ENCODE data around the gene STMN3.

STMN3 gene

DNA sequence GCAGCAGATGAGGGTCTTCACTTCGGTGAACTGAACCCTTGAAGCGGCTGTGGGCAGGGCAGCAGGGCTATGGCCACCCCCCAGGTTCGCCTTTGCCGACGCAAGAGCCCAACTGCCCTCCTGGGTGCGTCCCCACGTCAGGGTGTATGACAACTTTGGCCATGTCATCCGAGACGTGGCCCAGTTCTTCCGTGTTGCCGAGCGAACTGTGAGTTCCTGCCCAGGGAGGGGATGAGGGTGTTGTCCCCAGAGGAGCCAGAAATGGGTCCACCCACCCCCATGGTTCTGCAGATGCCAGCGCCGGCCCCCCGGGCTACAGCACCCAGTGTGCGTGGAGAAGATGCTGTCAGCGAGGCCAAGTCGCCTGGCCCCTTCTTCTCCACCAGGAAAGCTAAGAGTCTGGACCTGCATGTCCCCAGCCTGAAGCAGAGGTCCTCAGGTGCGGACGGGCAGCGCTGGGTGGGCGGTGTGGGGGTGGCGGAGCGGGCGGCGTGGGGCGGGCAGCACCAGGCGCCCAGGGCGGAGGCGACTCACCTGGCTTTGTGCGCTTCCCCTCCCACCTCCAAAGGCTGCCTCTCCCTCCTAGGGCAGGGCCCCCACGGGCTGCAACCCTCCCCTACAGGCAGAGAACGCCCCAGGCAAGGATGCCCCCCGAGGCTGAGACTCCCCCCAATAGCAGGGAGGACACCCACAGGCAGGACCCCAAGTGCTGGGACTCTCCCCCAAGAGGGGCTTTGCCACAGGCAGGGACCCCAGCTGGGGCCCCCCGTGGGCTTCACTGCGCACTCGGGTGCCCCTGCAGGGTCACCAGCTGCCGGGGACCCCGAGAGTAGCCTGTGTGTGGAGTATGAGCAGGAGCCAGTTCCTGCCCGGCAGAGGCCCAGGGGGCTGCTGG, 37.0 kb upstream of the STMN3 start:
- H2AFZ ChIP-seq (ENCODE audit: low read depth, low read length, severe bottlenecking): no peak overlapping the region
- H3K9me2 ChIP-seq (replicated peaks; ENCODE audit: insufficient read depth, low read length): no peaks in the 10 kb centered on the region
- H3K9me3 ChIP-seq (ENCODE audit: insufficient read depth, low read length): no peaks in the 10 kb centered on the region
- H3K9ac ChIP-seq (ENCODE audit: low read length): no peak overlapping the region
- H3K27ac ChIP-seq (ENCODE audit: low read depth, low read length): no peak overlapping the region
- no peak overlapping the region for H3K4me3 ChIP-seq (ENCODE audit: insufficient read depth, low read length, poor library complexity, severe bottlenecking)
- H3K27me3 ChIP-seq (ENCODE audit: low read length): no peaks in the 10 kb centered on the region
- no peak for TF ChIP-seq EZH2phosphoT487 (conservative IDR thresholded peaks at IDR 0.05; ENCODE audit: low read length)
- TF ChIP-seq, protein P1, sequence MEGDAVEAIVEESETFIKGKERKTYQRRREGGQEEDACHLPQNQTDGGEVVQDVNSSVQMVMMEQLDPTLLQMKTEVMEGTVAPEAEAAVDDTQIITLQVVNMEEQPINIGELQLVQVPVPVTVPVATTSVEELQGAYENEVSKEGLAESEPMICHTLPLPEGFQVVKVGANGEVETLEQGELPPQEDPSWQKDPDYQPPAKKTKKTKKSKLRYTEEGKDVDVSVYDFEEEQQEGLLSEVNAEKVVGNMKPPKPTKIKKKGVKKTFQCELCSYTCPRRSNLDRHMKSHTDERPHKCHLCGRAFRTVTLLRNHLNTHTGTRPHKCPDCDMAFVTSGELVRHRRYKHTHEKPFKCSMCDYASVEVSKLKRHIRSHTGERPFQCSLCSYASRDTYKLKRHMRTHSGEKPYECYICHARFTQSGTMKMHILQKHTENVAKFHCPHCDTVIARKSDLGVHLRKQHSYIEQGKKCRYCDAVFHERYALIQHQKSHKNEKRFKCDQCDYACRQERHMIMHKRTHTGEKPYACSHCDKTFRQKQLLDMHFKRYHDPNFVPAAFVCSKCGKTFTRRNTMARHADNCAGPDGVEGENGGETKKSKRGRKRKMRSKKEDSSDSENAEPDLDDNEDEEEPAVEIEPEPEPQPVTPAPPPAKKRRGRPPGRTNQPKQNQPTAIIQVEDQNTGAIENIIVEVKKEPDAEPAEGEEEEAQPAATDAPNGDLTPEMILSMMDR (IDR thresholded peaks at IDR 0.05; ENCODE audit: insufficient read depth, low read length, poor library complexity, severe bottlenecking): no peak
- H3F3A ChIP-seq (ENCODE audit: insufficient read depth): no peaks in the 10 kb centered on the region
- no peak overlapping the region for H3K4me2 ChIP-seq (ENCODE audit: low read depth, low read length, poor library complexity, severe bottlenecking)
- H3K79me2 ChIP-seq (ENCODE audit: insufficient read depth, low read length): no peaks in the 10 kb centered on the region
- no peaks in the 10 kb centered on the region for H3K36me3 ChIP-seq (ENCODE audit: low read length)
- H4K20me1 ChIP-seq (ENCODE audit: low read depth, low read length): no peaks in the 10 kb centered on the region

DNA sequence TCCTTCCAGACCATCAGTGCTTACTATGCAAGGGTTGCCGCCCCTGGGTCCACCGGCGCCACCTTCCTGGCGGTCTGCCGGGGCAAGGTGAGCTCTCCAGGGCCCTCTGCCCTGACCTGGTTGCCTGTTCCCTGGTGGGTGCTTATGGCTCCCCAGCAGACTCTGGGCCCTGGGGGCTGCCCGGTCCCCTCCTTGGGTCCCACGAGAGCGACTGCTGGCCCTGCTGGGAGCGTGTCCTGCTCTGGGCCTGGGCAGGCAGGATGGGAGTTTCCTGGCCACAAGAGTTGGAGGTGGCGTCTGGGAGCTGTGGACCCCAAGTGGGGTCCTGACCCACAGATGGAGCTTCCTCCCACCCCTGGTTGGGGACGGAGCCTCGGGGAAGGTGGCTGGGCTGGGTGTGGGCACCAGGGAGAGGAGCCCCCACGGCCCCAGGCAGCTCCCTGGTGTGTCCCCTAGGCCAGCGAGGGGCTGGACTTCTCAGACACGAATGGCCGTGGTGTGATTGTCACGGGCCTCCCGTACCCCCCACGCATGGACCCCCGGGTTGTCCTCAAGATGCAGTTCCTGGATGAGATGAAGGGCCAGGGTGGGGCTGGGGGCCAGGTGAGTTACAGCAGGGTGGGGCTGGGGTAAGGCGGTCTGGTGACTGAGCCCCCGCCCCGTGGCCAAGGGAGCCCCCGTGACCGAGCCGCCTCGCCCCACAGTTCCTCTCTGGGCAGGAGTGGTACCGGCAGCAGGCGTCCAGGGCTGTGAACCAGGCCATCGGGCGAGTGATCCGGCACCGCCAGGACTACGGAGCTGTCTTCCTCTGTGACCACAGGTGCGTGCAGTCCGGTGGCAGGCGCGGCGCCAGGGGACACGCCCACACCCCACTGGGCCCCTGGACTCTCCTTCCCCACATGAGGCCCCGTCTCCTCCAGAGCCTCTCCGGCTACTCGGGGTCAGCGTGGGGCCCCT, 36.1 kb upstream of the STMN3 start:
- H3K27me3 ChIP-seq (ENCODE audit: low read length): no peaks in the 10 kb centered on the region
- no peaks in the 10 kb centered on the region for H3F3A ChIP-seq (ENCODE audit: insufficient read depth)
- H3K9ac ChIP-seq (ENCODE audit: low read length): no peak overlapping the region
- H2AFZ ChIP-seq (ENCODE audit: low read depth, low read length, severe bottlenecking): no peak overlapping the region
- no peak overlapping the region for H3K27ac ChIP-seq (ENCODE audit: low read depth, low read length)
- H3K9me3 ChIP-seq (ENCODE audit: insufficient read depth, low read length): no peaks in the 10 kb centered on the region
- no peak overlapping the region for H3K4me3 ChIP-seq (ENCODE audit: insufficient read depth, low read length, poor library complexity, severe bottlenecking)
- no peaks in the 10 kb centered on the region for H3K36me3 ChIP-seq (ENCODE audit: low read length)
- H3K79me2 ChIP-seq (ENCODE audit: insufficient read depth, low read length): no peaks in the 10 kb centered on the region
- no peak for TF ChIP-seq EZH2phosphoT487 (conservative IDR thresholded peaks at IDR 0.05; ENCODE audit: low read length)
- TF ChIP-seq, protein P1 (IDR thresholded peaks at IDR 0.05; ENCODE audit: insufficient read depth, low read length, poor library complexity, severe bottlenecking): no peak
- H4K20me1 ChIP-seq (ENCODE audit: low read depth, low read length): no peaks in the 10 kb centered on the region
- no peak overlapping the region for H3K4me2 ChIP-seq (ENCODE audit: low read depth, low read length, poor library complexity, severe bottlenecking)
- no peaks in the 10 kb centered on the region for H3K9me2 ChIP-seq (replicated peaks; ENCODE audit: insufficient read depth, low read length)

DNA sequence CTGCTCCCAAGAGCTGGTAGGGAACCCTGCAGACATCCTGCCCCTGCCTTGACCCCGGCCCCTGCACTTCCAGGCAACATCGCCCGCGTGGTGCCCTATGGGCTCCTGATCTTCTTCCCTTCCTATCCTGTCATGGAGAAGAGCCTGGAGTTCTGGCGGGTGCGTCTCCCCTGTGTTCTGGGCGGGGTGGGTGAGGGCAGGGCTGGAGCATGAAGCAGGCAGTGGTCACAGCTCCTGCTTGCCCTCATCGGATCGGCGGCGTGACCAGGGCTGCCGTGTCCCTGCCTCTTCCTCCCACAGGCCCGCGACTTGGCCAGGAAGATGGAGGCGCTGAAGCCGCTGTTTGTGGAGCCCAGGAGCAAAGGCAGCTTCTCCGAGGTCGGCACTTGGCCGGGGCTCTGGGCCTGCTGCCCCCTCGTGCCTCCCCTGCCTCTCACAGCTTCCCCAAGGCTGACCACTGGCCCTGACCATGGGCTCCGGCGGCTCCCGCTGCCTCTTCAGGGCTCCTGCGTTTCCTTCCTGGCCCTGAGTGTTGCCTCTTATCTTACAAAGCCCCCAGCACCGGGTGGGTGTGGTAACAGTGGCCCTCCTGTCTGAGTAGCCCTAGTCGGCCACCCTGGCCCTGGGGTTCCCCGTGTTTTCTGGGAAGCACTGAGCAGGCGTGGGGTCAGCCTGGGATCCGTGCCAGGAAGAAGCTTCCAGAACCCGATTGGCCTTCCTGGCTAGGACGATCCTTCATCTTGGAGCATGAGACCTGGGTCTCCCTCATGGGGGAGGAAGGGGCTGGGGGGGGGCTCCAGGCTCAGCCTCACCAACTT, 35.2 kb upstream of the STMN3 start:
- Histone ChIP-seq H3K36me3 (ENCODE audit: low read length) (no peaks in the 10 kb centered on the region), H3K9me3 (ENCODE audit: insufficient read depth, low read length) (no peaks in the 10 kb centered on the region), H3K4me3 (ENCODE audit: insufficient read depth, low read length, poor library complexity, severe bottlenecking) (no peak overlapping the region), H4K20me1 (ENCODE audit: low read depth, low read length) (no peaks in the 10 kb centered on the region), H3F3A (ENCODE audit: insufficient read depth) (no peaks in the 10 kb centered on the region), H3K4me2 (ENCODE audit: low read depth, low read length, poor library complexity, severe bottlenecking) (no peak overlapping the region), H2AFZ (ENCODE audit: low read depth, low read length, severe bottlenecking) (no peak overlapping the region), H3K27ac (ENCODE audit: low read depth, low read length) (no peak overlapping the region), H3K9ac (ENCODE audit: low read length) (no peak overlapping the region), H3K9me2 (replicated peaks; ENCODE audit: insufficient read depth, low read length) (no peaks in the 10 kb centered on the region), H3K79me2 (ENCODE audit: insufficient read depth, low read length) (no peaks in the 10 kb centered on the region), H3K27me3 (ENCODE audit: low read length) (no peaks in the 10 kb centered on the region)
- no peak for TF ChIP-seq EZH2phosphoT487 (conservative IDR thresholded peaks at IDR 0.05; ENCODE audit: low read length)
- TF ChIP-seq, protein P1 (IDR thresholded peaks at IDR 0.05; ENCODE audit: insufficient read depth, low read length, poor library complexity, severe bottlenecking): no peak
